Breast epithelium (tissue), 4 donors: ENCODE measurements around the gene MYO1C. TPM values are rescaled to one million over a fixed set of nuclear protein-coding genes. Genes with fewer than 3 reads are reported as not detected.

ENCODE experiments used
- DNase-seq, 2 donors: peaks; one replicate each; pipeline ENCODE4 v3.0.0-alpha.2; 2019; ENCODE audit warnings: low spot score in 2 of 2
- H3K27ac ChIP-seq, 2 donors: fragments of 200-600 bp; sonication (generic) in 1 of 2; one replicate each; pipeline ENCODE4 v1.5.1; 2016 to 2019; ENCODE audit warnings: mild to moderate bottlenecking in 1 of 2
- H3K27me3 ChIP-seq, 2 donors: fragments of 200-600 bp; sonication (generic) in 1 of 2; one replicate each; pipeline versions ENCODE4 v1.5.1 to v1.6.0; 2017 to 2019; ENCODE audit warnings: control low read depth in 1 of 2, mild to moderate bottlenecking in 1 of 2
- H3K36me3 ChIP-seq: fragments of 200-600 bp; one replicate; pipeline ENCODE4 v1.5.1; 2019
- H3K4me1 ChIP-seq, 2 donors: fragments of 200-600 bp; sonication (generic); one replicate each; pipeline ENCODE4 v1.5.1; 2016 to 2019; ENCODE audit warnings: control low read depth in 1 of 2
- H3K4me3 ChIP-seq, 3 donors: fragments of 200-600 bp; sonication (generic); 1 replicate in 2 of 3; 2 replicates in 1 of 3; pipeline ENCODE4 v1.5.1; 2016 to 2019; ENCODE audit warnings: mild to moderate bottlenecking in 3 of 3, moderate library complexity in 2 of 3
- H3K9me3 ChIP-seq, 2 donors: fragments of 200-600 bp; sonication (generic) in 1 of 2; one replicate each; pipeline ENCODE4 v1.5.1; 2016 to 2019; ENCODE audit warnings: control low read depth in 1 of 2
- CTCF ChIP-seq, 3 donors: fragments of 450-650 bp; IDR thresholded peaks; one replicate each; pipeline ENCODE4 v1.5.1; 2016 to 2017; ENCODE audit warnings: antibody characterized with exemption in 3 of 3, mild to moderate bottlenecking in 3 of 3, moderate library complexity in 3 of 3
- POLR2A ChIP-seq: fragments of 450-650 bp; IDR thresholded peaks from one replicate; pipeline ENCODE4 v1.6.1; 2016; ENCODE audit warnings: antibody characterized with exemption, mild to moderate bottlenecking, moderate library complexity
- POLR2AphosphoS5 ChIP-seq, 3 donors: sonication (generic); formaldehyde crosslinking; IDR thresholded peaks; one replicate each; pipeline ENCODE4 v1.6.1; 2017; ENCODE audit warnings: antibody characterized with exemption in 3 of 3
- intact Hi-C: fragments of 100-400 bp; cut with DNase I; formaldehyde crosslinking; loops from one replicate; pipeline ENCODE4 v1.15.1; 2023; ENCODE audit warnings: low total_unique reads
- total RNA-seq, 3 donors: library from RNA; depleted of rRNA; stranded (reverse); fragments of >200 nt; gene quantifications; one replicate each; pipeline ENCODE4 v1.1.0, GENCODE V29; 2016

Gene MYO1C
- total RNA-seq, 3 donors from 2014 or later: 99.5 to 235 (median 137) TPM

GRCh38 chr17:1464186-1464585 is 28.3 kb downstream of the MYO1C start:
- H3K27me3 ChIP-seq: no peaks in the 10 kb centered on the region
- H3K4me3 ChIP-seq: no peak overlapping the region
- H3K9me3 ChIP-seq: no peaks in the 10 kb centered on the region
- DNase-seq: no peak
- no peaks in the 10 kb centered on the region for H3K4me1 ChIP-seq
- TF ChIP-seq CTCF (IDR thresholded peaks at IDR 0.05) (no peak), POLR2A (no peak), POLR2AphosphoS5 (IDR thresholded peaks at IDR 0.05) (no peak)
- no peaks in the 10 kb centered on the region for H3K36me3 ChIP-seq
- H3K27ac ChIP-seq: no peak overlapping the region
- intact Hi-C loops: no loop called here

GRCh38 chr17:1462164-1463112 is 30.0 kb downstream of the MYO1C start:
- Histone ChIP-seq H3K9me3 (no peaks in the 10 kb centered on the region), H3K4me3 (no peak overlapping the region), H3K4me1 (no peaks in the 10 kb centered on the region), H3K27me3 (no peaks in the 10 kb centered on the region), H3K27ac (peak overlapping the region; percentile 23 to 39), H3K36me3 (no peaks in the 10 kb centered on the region)
- intact Hi-C loops: no loop called here
- no peak for DNase-seq
- TF ChIP-seq POLR2A (no peak), POLR2AphosphoS5 (IDR thresholded peaks at IDR 0.05) (no peak), CTCF (IDR thresholded peaks at IDR 0.05) (no peak)

- H3K27ac ChIP-seq: peak overlapping the region in 1 of 2 donors; percentile 83
- H3K9me3 ChIP-seq: no peaks in the 10 kb centered on the region
- TF ChIP-seq POLR2AphosphoS5 (IDR thresholded peaks at IDR 0.05) (no peak), POLR2A (no peak), CTCF (IDR thresholded peaks at IDR 0.05) (no peak)
- no peaks in the 10 kb centered on the region for H3K27me3 ChIP-seq
- intact Hi-C loops: no loop called here
- H3K4me3 ChIP-seq: no peak overlapping the region
- no peaks in the 10 kb centered on the region for H3K4me1 ChIP-seq
- no peaks in the 10 kb centered on the region for H3K36me3 ChIP-seq
- DNase-seq: no peak
These were observed 31.1 kb downstream of the MYO1C start for GRCh38 chr17:1461198-1461944.

DNA sequence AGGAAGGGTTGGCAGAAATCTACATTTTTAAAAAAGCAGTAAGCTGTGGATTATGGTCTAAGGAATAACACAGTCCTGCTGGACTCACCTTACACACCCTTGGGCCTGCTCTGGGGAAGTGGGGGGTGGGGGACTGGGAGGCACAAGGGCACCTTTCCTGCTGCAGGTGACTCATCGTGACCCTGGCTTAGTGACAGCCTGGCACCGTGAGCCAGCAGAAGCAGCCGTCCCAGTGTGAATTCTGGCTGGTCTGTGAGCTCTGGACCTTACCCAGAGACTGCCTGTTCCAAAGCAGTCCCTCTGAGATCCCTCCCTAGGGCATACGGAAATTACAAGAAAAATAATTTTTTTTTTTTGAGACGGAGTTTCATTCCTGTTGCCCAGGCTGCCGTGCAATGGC is 32.3 kb downstream of the MYO1C start:
- Histone ChIP-seq H3K27ac (peak overlapping the region; percentile 67 to 83), H3K36me3 (no peaks in the 10 kb centered on the region), H3K9me3 (no peaks in the 10 kb centered on the region), H3K4me3 (no peak overlapping the region), H3K27me3 (no peaks in the 10 kb centered on the region), H3K4me1 (no peaks in the 10 kb centered on the region)
- TF ChIP-seq POLR2A: no peak
- peak in 2 of 3 donors; percentile 33 to 41 for TF ChIP-seq POLR2AphosphoS5 (IDR thresholded peaks at IDR 0.05)
- peak; percentile 92 to 93 for DNase-seq
- intact Hi-C loops: no loop called here

GRCh38 chr17:1455797-1456599 is 36.5 kb downstream of the MYO1C start, which contains the start of gene CRK:
Gene CRK (minus strand): TSS chr17:1456232. CDS start chr17:1456117, 115 bp downstream.
- TF ChIP-seq POLR2A (peak; percentile 41), CTCF (IDR thresholded peaks at IDR 0.05) (no peak), POLR2AphosphoS5 (IDR thresholded peaks at IDR 0.05) (peak; percentile 93 to 98 (median 96))
- Histone ChIP-seq H3K27ac (peak within 1 kb of the TSS; percentile 97 to 99), H3K36me3 (no peaks in the 10 kb centered on the region), H3K27me3 (no peaks in the 10 kb centered on the region), H3K9me3 (no peaks in the 10 kb centered on the region), H3K4me3 (peak within 1 kb of the TSS; percentile 98 to 100 (median 100)), H3K4me1 (peaks cover 3 to 4% of the 10 kb centered on the region in 2 donors)
- intact Hi-C loops: no loop called here
- DNase-seq: peak; percentile 93 to 95
